ENCODE measurements around the gene ECT2L. TPM values are rescaled to one million over a fixed set of nuclear protein-coding genes. Genes with fewer than 3 reads are reported as not detected.
A peak's percentile ranks its signal among the peaks of the same experiment; 100 is the strongest.

ECT2L gene
- total RNA-seq, 1 donor from 2014 or later = not detected

DNA sequence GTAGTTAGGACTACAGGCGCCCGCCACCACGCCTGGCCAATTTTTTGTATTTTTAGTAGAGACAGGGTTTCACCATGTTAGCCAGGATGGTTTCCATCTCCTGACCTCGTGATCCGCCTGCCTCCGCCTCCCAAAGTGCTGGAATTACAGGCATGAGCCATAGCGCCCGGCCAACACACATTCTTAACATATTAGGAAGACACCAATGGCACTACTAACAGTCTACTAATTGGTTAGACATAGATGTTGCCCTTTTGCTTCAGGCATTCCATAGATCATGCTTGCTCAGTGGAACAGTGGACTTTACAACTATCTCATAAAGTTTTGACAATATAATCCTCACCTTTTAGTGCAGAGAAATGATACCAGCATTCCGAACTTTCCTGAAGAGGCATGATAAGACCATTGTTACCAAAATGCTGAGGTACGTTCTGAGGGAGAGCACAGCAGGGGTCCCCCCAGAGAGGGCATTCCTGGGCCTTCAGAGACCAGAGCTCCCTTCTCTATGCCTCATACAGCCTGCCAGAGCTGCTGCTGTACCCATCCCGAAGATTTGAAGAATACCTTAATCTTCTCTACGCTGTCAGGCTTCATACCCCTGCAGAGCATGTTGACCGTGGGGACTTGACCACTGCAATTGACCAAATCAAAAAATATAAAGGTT lies 89.4 kb downstream of the ECT2L start:
- H3K27me3 ChIP-seq (ENCODE audit: control insufficient read depth, insufficient read depth, low read length) = no peaks in the 10 kb centered on the region
- no peak overlapping the region for H3K4me3 ChIP-seq (ENCODE audit: low read depth, low read length)
- no peak for TF ChIP-seq CTCF (IDR thresholded peaks at IDR 0.05; ENCODE audit: insufficient read depth, low read length, severe bottlenecking)
- no peaks in the 10 kb centered on the region for H3K36me3 ChIP-seq (ENCODE audit: control insufficient read depth, insufficient read depth, low read length)
- FAIRE-seq (no peak), DNase-seq (ENCODE audit: low read depth) (no peak)

DNA sequence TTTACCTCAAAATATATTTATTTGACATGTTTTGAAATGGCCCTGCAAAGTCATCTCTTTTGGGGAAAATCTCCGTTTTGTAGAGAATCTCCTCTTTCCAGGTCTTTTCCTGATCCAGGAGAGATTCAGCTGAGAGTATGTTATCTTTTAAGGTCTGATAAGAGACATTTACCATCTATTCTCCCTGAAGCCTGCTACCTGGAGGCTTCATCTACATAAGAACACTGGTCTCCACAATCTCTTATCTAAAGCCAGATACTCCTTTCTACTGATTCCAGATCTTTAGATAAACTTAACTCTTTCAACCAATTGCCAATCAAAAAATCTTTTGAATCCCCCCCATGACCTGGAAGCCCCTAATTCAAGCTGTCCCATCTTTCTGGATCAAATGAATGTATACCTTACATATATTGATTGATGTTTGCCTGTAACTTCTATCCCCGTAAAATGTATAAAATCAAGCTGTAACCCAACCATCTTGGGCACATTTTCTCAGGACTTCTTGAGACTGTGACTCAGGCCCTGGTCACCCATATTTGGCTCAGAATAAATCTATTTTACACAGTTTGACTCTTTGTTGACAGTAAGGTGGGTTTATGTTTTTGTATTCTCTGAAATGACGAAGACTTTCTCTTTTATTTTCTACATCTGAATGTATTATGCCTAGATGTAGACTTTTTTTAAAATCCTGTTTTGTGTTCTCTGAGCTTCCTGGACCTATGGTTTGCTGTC lies 95.5 kb downstream of the ECT2L start:
- H3K27me3 ChIP-seq (ENCODE audit: control insufficient read depth, insufficient read depth, low read length) = no peaks in the 10 kb centered on the region
- FAIRE-seq (no peak), DNase-seq (ENCODE audit: low read depth) (peak; percentile 8)
- no peak overlapping the region for H3K4me3 ChIP-seq (ENCODE audit: low read depth, low read length)
- no peak for TF ChIP-seq CTCF (IDR thresholded peaks at IDR 0.05; ENCODE audit: insufficient read depth, low read length, severe bottlenecking)
- H3K36me3 ChIP-seq (ENCODE audit: control insufficient read depth, insufficient read depth, low read length) = no peaks in the 10 kb centered on the region

- no peak for TF ChIP-seq CTCF (IDR thresholded peaks at IDR 0.05; ENCODE audit: insufficient read depth, low read length, severe bottlenecking)
- Histone ChIP-seq H3K36me3 (ENCODE audit: control insufficient read depth, insufficient read depth, low read length) (peaks cover under 1% of the 10 kb centered on the region), H3K27me3 (ENCODE audit: control insufficient read depth, insufficient read depth, low read length) (no peaks in the 10 kb centered on the region), H3K4me3 (ENCODE audit: low read depth, low read length) (no peak overlapping the region)
- FAIRE-seq = no peak
- no peak for DNase-seq (ENCODE audit: low read depth)
These were observed 100.3 kb downstream of the ECT2L start for GRCh38 chr6:138896104-138896756.

DNA sequence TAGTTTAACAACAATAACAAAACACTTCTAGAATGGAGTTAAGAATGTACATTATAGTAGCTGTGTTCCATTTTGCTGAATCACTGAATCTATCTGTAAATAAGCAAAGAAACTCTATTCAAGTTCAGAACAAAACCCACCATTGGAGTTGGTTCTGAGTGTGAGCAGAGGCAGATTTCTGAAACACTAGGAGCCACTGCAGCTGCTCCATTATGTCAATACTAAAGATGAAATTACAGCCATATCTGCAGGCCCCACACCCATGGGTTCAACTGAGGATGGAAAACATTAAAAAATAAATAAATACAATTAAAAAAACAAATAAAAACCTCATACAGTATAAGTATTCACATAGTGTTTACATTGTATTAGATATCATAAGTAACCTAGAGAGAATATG lies 101.1 kb downstream of the ECT2L start:
- no peak for DNase-seq (ENCODE audit: low read depth)
- FAIRE-seq = no peak
- Histone ChIP-seq H3K4me3 (ENCODE audit: low read depth, low read length) (no peak overlapping the region), H3K36me3 (ENCODE audit: control insufficient read depth, insufficient read depth, low read length) (peaks cover 2% of the 10 kb centered on the region), H3K27me3 (ENCODE audit: control insufficient read depth, insufficient read depth, low read length) (no peaks in the 10 kb centered on the region)
- TF ChIP-seq CTCF (IDR thresholded peaks at IDR 0.05; ENCODE audit: insufficient read depth, low read length, severe bottlenecking) = no peak

DNA sequence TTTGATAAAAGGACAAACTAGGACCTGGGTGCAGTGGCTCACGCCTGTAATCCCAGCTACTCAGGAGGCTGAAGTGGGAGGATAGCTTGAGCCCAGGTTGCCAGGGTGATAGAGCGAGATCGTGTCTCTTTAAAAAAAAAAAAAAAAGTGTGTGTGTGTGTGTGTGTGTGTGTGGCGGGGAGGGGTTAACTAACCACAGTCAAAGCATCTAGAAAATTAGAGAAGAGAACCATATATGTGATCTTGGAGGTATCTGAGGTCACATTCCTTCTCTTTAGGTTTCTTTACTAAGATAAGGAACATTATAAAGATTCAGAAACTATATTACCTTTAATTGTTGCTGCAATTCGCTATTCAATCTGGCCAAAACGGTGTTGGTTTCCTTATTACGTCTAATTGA lies 111.3 kb downstream of the ECT2L start:
- DNase-seq (ENCODE audit: low read depth) (no peak), FAIRE-seq (no peak)
- no peak for TF ChIP-seq CTCF (IDR thresholded peaks at IDR 0.05; ENCODE audit: insufficient read depth, low read length, severe bottlenecking)
- no peaks in the 10 kb centered on the region for H3K27me3 ChIP-seq (ENCODE audit: control insufficient read depth, insufficient read depth, low read length)
- no peak overlapping the region for H3K4me3 ChIP-seq (ENCODE audit: low read depth, low read length)
- H3K36me3 ChIP-seq (ENCODE audit: control insufficient read depth, insufficient read depth, low read length) = peaks cover 7% of the 10 kb centered on the region

Data from bronchial epithelial cell (primary cell).